ENCODE data around the gene TLK1. TPM values are rescaled to one million over a fixed set of nuclear protein-coding genes. Genes with fewer than 3 reads are reported as not detected.

Gene TLK1
- total and polyA plus RNA-seq, 2 of the 4 experiments (the other 2 are of a cell fraction) = 7.3 to 12.5 TPM

DNA sequence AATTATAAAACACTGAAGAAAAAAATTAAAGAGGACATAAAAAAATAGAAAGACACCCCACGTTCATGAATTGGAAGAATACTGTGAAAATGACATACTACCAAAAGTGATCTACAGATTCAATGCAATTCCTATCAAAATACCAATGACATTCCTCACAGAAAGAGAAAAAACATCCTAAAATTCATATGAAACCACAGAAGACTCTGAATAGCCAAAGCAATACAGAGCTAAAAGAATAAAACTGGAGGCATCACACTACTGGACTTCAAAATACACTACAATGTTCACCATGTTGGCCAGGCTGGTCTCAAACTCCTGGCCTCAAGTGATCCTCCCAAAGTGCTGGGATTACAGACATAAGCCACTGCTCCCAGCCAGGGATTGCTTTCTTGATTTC, 56.3 kb downstream of the TLK1 start:
- CTCF ChIA-PET = no interaction called here
- no peak overlapping the region for H2BK20ac ChIP-seq (ENCODE audit: low read depth, low read length)
- POLR2A ChIA-PET (ENCODE audit: unreplicated experiment) = no interaction called here
- no peak overlapping the region for H3K14ac ChIP-seq (replicated peaks; ENCODE audit: low read depth, low read length)
- DNase-seq (peak; percentile 7), ATAC-seq (ENCODE audit: low read depth) (peak; percentile 59; the same call in 1 of the 2 replicates)
- in situ Hi-C loops (cut with MboI; ENCODE audit: low sequenced_read_pairs) (no loop called here), dilution Hi-C loops (cut with HindIII; ENCODE audit: low sequenced_read_pairs, unreplicated experiment) (no loop called here), intact Hi-C loops (cut with micrococcal nuclease) (no loop called here)
- H3K9ac ChIP-seq (ENCODE audit: low read depth, low read length) = no peak overlapping the region
- H2AFZ ChIP-seq (replicated peaks; ENCODE audit: low read length, poor library complexity) = no peak overlapping the region
- H3K4ac ChIP-seq (ENCODE audit: low read depth, low read length) = no peak overlapping the region
- TF ChIP-seq SMC3 (IDR thresholded peaks at IDR 0.05; ENCODE audit: low read depth, low read length) (no peak), MAFK (IDR thresholded peaks at IDR 0.05; ENCODE audit: low read depth, low read length) (no peak), POLR2A (IDR thresholded peaks at IDR 0.05; ENCODE audit: low read depth, low read length) (no peak), NFE2L2 (IDR thresholded peaks at IDR 0.05; ENCODE audit: low read depth, low read length) (no peak), CHD1 (IDR thresholded peaks at IDR 0.05; ENCODE audit: low read depth, low read length) (no peak), RAD21 (IDR thresholded peaks at IDR 0.05; ENCODE audit: low read length) (no peak)
- TF ChIP-seq, protein P1, sequence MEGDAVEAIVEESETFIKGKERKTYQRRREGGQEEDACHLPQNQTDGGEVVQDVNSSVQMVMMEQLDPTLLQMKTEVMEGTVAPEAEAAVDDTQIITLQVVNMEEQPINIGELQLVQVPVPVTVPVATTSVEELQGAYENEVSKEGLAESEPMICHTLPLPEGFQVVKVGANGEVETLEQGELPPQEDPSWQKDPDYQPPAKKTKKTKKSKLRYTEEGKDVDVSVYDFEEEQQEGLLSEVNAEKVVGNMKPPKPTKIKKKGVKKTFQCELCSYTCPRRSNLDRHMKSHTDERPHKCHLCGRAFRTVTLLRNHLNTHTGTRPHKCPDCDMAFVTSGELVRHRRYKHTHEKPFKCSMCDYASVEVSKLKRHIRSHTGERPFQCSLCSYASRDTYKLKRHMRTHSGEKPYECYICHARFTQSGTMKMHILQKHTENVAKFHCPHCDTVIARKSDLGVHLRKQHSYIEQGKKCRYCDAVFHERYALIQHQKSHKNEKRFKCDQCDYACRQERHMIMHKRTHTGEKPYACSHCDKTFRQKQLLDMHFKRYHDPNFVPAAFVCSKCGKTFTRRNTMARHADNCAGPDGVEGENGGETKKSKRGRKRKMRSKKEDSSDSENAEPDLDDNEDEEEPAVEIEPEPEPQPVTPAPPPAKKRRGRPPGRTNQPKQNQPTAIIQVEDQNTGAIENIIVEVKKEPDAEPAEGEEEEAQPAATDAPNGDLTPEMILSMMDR (conservative IDR thresholded peaks at IDR 0.05; ENCODE audit: low read depth, low read length) = no peak
- TF ChIP-seq, protein P2, sequence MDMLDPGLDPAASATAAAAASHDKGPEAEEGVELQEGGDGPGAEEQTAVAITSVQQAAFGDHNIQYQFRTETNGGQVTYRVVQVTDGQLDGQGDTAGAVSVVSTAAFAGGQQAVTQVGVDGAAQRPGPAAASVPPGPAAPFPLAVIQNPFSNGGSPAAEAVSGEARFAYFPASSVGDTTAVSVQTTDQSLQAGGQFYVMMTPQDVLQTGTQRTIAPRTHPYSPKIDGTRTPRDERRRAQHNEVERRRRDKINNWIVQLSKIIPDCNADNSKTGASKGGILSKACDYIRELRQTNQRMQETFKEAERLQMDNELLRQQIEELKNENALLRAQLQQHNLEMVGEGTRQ (IDR thresholded peaks at IDR 0.05; ENCODE audit: low read depth, low read length) = no peak
- H3K4me2 ChIP-seq (ENCODE audit: low read depth, low read length) = no peak overlapping the region
- H2AK9ac ChIP-seq (replicated peaks; ENCODE audit: low read depth, low read length, poor library complexity) = no peak overlapping the region
- no peaks in the 10 kb centered on the region; the same call in none of the 2 replicates for H3K4me1 ChIP-seq (ENCODE audit: control insufficient read depth, insufficient read depth, low read length)
- no peaks in the 10 kb centered on the region; the same call in 1 of the 2 replicates for H3K36me3 ChIP-seq (ENCODE audit: control insufficient read depth, insufficient read depth, low read length)
- no peaks in the 10 kb centered on the region for H3K27me3 ChIP-seq (ENCODE audit: control insufficient read depth, insufficient read depth, low read length)
- no peak overlapping the region for H3K4me3 ChIP-seq (ENCODE audit: insufficient read depth, low read depth, low read length)
- no CpG with 5 or more reads among the region's 1 CpG for WGBS, 2 experiments (ENCODE audit: extremely low coverage in 2 of 2, insufficient read length in 1 of 2)
- no peak overlapping the region for H2BK120ac ChIP-seq (ENCODE audit: low read depth, low read length)
- H3K23ac ChIP-seq (ENCODE audit: low read depth, low read length) = 0 out of 2 replicates have a peak overlapping the region, but pooled peaks have one; percentile 23
- peaks cover 5% of the 10 kb centered on the region for H3K9me3 ChIP-seq (ENCODE audit: control insufficient read depth, insufficient read depth, low read length)
- H3K9me1 ChIP-seq (ENCODE audit: insufficient read depth, low read length) = no peaks in the 10 kb centered on the region
- no peak overlapping the region for H4K5ac ChIP-seq (ENCODE audit: low read depth, low read length)
- peaks cover 21 to 46% of the 10 kb centered on the region in 2 experiments; a peak in 3 of 4 replicates for H3K79me1 ChIP-seq (ENCODE audit: low read depth in 1 of 2, low read length in 2 of 2)
- H3K27ac ChIP-seq (ENCODE audit: insufficient read depth, low read length) = no peak overlapping the region
- no peak overlapping the region for H2AK5ac ChIP-seq (ENCODE audit: low read depth, low read length)
- no peak overlapping the region for H4K91ac ChIP-seq (ENCODE audit: insufficient read depth, low read depth, low read length)
- peaks cover 11% of the 10 kb centered on the region; the same call in 1 of the 2 replicates for H4K20me1 ChIP-seq (ENCODE audit: insufficient read depth, low read length)
- no peak overlapping the region for H3K56ac ChIP-seq (ENCODE audit: extremely low read depth, insufficient read depth, low read length)
- H3K18ac ChIP-seq (ENCODE audit: low read depth, low read length) = no peak overlapping the region
- H2BK5ac ChIP-seq (ENCODE audit: low read depth, low read length, poor library complexity, severe bottlenecking) = no peak overlapping the region
- no TSS peak for BruUV-seq (replicated peaks)
- no peak overlapping the region for H2BK15ac ChIP-seq (ENCODE audit: low read depth, low read length)
- no peak overlapping the region for H4K8ac ChIP-seq (ENCODE audit: low read depth in 2 of 2, low read length in 2 of 2)
